Colonic mucosa (tissue), 4 donors: Measurements from ENCODE around the gene SLC6A11. TPM values are rescaled to one million over a fixed set of nuclear protein-coding genes. Genes with fewer than 3 reads are reported as not detected.

ENCODE experiments used
- DNase-seq: peaks from one replicate; pipeline ENCODE4 v3.0.0-alpha.2; 2020
- H3K27ac ChIP-seq: fragments of 200-600 bp; one replicate; pipeline ENCODE4 v1.8.0; 2021
- H3K27me3 ChIP-seq: fragments of 200-600 bp; one replicate; pipeline ENCODE4 v1.8.0; 2021
- H3K36me3 ChIP-seq: fragments of 200-600 bp; one replicate; pipeline ENCODE4 v1.8.0; 2021
- H3K4me1 ChIP-seq: fragments of 200-600 bp; one replicate; pipeline ENCODE4 v1.8.0; 2021; ENCODE audit warnings: mild to moderate bottlenecking
- H3K4me3 ChIP-seq: fragments of 200-600 bp; one replicate; pipeline ENCODE4 v1.8.0; 2021
- H3K9ac ChIP-seq, 2 donors: one replicate each; pipeline ENCODE4 v1.7.0; 2013; ENCODE audit warnings: control low read depth in 2 of 2, low read depth in 2 of 2, low read length in 2 of 2
- H3K9me3 ChIP-seq: fragments of 200-600 bp; one replicate; pipeline ENCODE4 v1.8.0; 2021
- CTCF ChIP-seq: fragments of 200-600 bp; IDR thresholded peaks from one replicate; pipeline ENCODE4 v1.8.0; 2022; ENCODE audit warnings: antibody characterized with exemption, mild to moderate bottlenecking
- intact Hi-C: fragments of 100-400 bp; cut with DNase I; formaldehyde crosslinking; loops from one replicate; pipeline ENCODE4 v1.14.1; 2022
- total RNA-seq, 2 donors: library from RNA; stranded (reverse); fragmentation: NEBNext Ultra II Directional in 1 of 2; extraction: Animal tissue kit (Norgen Biotek cat#: 25700) in 1 of 2; gene quantifications; one replicate each; pipeline ENCODE4 v1.2.1, GENCODE V29; 2021
- donor health status: healthy.
- donor health status: DM: no; HTN: no; CAD: no.
- donor health status: DM: no; HTN: no; CAD: no.

Gene SLC6A11
- total RNA-seq, 2 donors from 2014 or later, result not detected

GRCh38 chr3:10974746-10975375 lies 158.8 kb downstream of the SLC6A11 start:
- Histone ChIP-seq H3K27me3 (no peaks in the 10 kb centered on the region), H3K36me3 (no peaks in the 10 kb centered on the region), H3K4me1 (no peaks in the 10 kb centered on the region), H3K4me3 (no peak overlapping the region), H3K9me3 (no peaks in the 10 kb centered on the region), H3K27ac (no peak overlapping the region), H3K9ac (no peak overlapping the region)
- intact Hi-C loops, result no loop called here
- no peak for DNase-seq
- TF ChIP-seq CTCF, result no peak

DNA sequence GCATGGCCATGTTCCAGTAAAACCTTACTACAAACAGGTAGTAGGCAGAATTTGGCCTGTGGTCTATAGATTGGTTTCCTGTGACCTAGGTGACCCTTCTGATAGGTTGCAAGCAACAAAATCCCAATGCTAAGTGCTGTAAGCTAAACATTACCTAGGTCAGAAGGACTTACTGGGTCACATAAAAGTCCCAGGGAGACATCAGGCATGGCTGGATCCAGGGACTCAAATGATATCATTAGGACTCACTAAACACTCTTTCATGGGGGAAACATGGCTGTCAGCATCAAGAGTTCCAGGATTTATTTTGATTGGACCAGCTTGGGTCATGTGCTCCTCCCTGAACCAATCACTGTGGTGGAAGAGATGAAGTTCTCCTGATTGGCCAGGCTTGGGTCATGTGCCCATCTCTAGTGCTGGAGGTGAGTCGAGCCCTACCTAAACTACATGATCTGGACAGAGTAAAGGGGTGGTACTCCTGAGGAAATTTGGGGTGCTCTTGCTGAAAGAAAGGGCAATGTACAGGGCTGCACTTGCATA lies 159.7 kb downstream of the SLC6A11 start:
- Histone ChIP-seq H3K36me3 (no peaks in the 10 kb centered on the region), H3K27ac (no peak overlapping the region), H3K4me3 (no peak overlapping the region), H3K9ac (no peak overlapping the region), H3K9me3 (no peaks in the 10 kb centered on the region), H3K27me3 (no peaks in the 10 kb centered on the region), H3K4me1 (no peaks in the 10 kb centered on the region)
- intact Hi-C loops, result no loop called here
- TF ChIP-seq CTCF, result no peak
- no peak for DNase-seq

DNA sequence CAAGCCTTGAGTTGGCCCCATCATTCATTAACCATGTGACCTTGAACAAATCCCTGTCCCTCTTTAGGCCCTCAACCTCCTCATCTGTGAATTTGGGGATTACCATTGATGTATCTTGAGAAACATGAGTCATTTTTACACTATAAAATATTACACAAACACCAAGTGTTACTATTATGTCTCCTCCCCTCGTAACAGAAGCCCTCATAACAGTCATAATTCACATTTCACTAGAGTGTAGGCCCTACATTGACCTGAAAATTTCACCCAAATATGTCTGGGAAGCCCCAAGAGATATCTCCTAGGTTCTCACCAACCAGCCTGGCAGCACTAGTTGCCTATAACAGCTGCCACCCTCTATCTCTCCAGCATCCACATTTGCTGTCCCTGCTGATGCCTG lies 160.7 kb downstream of the SLC6A11 start:
- Histone ChIP-seq H3K4me3 (no peak overlapping the region), H3K27ac (no peak overlapping the region), H3K27me3 (no peaks in the 10 kb centered on the region), H3K36me3 (no peaks in the 10 kb centered on the region), H3K9me3 (no peaks in the 10 kb centered on the region), H3K9ac (no peak overlapping the region), H3K4me1 (no peaks in the 10 kb centered on the region)
- DNase-seq, result no peak
- intact Hi-C loops, result no loop called here
- no peak for TF ChIP-seq CTCF

DNA sequence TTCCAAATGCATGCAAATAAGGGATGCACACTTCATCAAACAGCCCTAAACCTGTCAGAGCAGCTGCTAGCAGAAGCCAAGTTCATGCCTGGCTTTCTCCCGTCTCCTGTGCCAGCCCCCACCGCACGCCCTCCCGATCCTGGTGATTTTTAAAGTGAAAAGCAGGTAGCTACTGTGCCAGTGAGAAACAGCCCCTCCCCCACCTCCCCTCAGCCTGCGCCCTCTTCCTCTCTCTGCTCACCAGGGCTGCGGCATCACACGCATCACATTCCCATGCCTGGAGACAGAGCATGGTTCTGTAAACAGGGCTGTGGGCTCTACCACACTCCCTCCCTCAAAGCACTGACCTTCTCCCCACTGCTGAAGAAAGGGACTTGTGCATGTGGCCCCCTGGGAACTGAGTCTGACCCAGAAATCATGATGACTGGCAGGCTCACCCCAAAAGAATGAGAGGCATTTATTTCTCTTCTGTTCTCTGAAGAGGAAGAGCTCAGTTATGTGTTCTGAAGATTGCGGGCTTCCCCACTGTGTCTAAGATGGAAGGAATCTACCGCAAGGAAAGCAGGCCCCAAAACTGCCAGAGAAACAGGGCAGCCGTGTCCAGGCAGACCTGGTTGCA lies 162.0 kb downstream of the SLC6A11 start:
- no peak overlapping the region for H3K4me3 ChIP-seq
- TF ChIP-seq CTCF, result no peak
- H3K9ac ChIP-seq, result no peak overlapping the region
- DNase-seq, result no peak
- no peaks in the 10 kb centered on the region for H3K36me3 ChIP-seq
- no peaks in the 10 kb centered on the region for H3K9me3 ChIP-seq
- H3K27me3 ChIP-seq, result no peaks in the 10 kb centered on the region
- no peaks in the 10 kb centered on the region for H3K4me1 ChIP-seq
- no peak overlapping the region for H3K27ac ChIP-seq
- intact Hi-C loops, result no loop called here

DNA sequence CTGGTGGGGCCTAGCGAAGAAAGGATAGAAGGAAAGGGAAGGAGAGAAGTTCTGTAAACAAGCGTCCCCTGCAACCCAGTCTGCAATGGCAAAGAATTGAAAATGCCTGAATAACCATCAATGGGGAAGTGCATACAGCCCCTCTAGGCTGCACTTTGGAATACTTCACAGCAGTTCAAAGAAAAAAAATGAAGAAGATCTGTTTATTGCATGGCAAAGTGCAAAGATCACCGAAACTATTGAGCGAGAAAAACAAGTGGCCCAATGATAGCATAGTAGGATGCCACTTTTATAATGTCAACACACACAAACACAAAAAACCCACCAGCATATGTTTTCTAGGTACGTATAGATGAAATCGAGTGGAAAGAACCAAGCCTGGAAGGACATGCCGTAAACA lies 162.9 kb downstream of the SLC6A11 start:
- H3K27ac ChIP-seq, result no peak overlapping the region
- no peak for TF ChIP-seq CTCF
- intact Hi-C loops, result no loop called here

More for the DNA sequence above, 162.9 kb downstream of the SLC6A11 start:
- Histone ChIP-seq H3K9me3 (no peaks in the 10 kb centered on the region), H3K36me3 (no peaks in the 10 kb centered on the region), H3K9ac (no peak overlapping the region), H3K4me1 (no peaks in the 10 kb centered on the region), H3K27me3 (no peaks in the 10 kb centered on the region), H3K4me3 (no peak overlapping the region)
- no peak for DNase-seq
